Mesendoderm (in vitro differentiated cells): Measurements from ENCODE around the gene DDHD1.
A peak's percentile ranks its signal among the peaks of the same experiment; 100 is the strongest.
"Not testable (repeated sequence)": the region's sequence is repeated elsewhere in the genome, so short reads cannot be mapped to it uniquely, and the experiment has no call there.

Source experiments
- DNase-seq: peaks from one replicate; pipeline ENCODE4 v3.0.0; 2013
- H2AK5ac ChIP-seq: 2 replicates; pipeline ENCODE4 v1.6.1; 2013; ENCODE audit warnings: low read length, inconsistent platforms
- H2BK120ac ChIP-seq: 2 replicates; pipeline ENCODE4 v1.6.1; 2013; ENCODE audit warnings: low read depth, mild to moderate bottlenecking, low read length, moderate library complexity, mixed read lengths
- H2BK15ac ChIP-seq: replicated peaks from 2 replicates; pipeline ENCODE4 v1.6.1; 2013; ENCODE audit warnings: low read depth, mild to moderate bottlenecking, moderate library complexity
- H2BK5ac ChIP-seq: 2 replicates; pipeline ENCODE4 v1.6.1; 2013; ENCODE audit warnings: low read length, inconsistent platforms
- H3K18ac ChIP-seq: 2 replicates; pipeline ENCODE4 v1.6.1; 2013; ENCODE audit warnings: mild to moderate bottlenecking, low read length, mixed read lengths
- H3K23ac ChIP-seq: one replicate; pipeline ENCODE4 v1.6.1; 2013; ENCODE audit warnings: low read length
- H3K27ac ChIP-seq: 2 replicates; pipeline ENCODE4 v1.5.1; 2013; ENCODE audit warnings: low read depth, mild to moderate bottlenecking, inconsistent platforms, low read length, moderate library complexity
- H3K27me3 ChIP-seq: 2 replicates; pipeline ENCODE4 v1.6.1; 2013; ENCODE audit warnings: low read length, control low read depth, mild to moderate bottlenecking, inconsistent platforms; ENCODE audit not compliant: insufficient read depth, poor library complexity
- H3K36me3 ChIP-seq: 2 replicates; pipeline ENCODE4 v1.6.1; 2013; ENCODE audit warnings: low read length, inconsistent platforms; ENCODE audit not compliant: control insufficient read depth, insufficient read depth
- H3K4ac ChIP-seq: one replicate; pipeline ENCODE4 v1.6.1; 2013; ENCODE audit warnings: low read depth, mild to moderate bottlenecking, low read length, moderate library complexity
- H3K4me1 ChIP-seq: 2 replicates; pipeline ENCODE4 v1.6.1; 2013; ENCODE audit warnings: low read depth, low read length, inconsistent platforms; ENCODE audit not compliant: control insufficient read depth
- H3K4me2 ChIP-seq: 2 replicates; pipeline ENCODE4 v1.6.1; 2013; ENCODE audit warnings: low read length
- H3K4me3 ChIP-seq: 2 replicates; pipeline ENCODE4 v1.5.1; 2013; ENCODE audit warnings: mild to moderate bottlenecking, low read length
- H3K56ac ChIP-seq: one replicate; pipeline ENCODE4 v1.6.1; 2013; ENCODE audit warnings: low read length
- H3K79me1 ChIP-seq: 2 replicates; pipeline ENCODE4 v1.6.1; 2013; ENCODE audit warnings: low read length, inconsistent platforms
- H3K79me2 ChIP-seq: 2 replicates; pipeline ENCODE4 v1.6.1; 2013; ENCODE audit warnings: mild to moderate bottlenecking, low read length; ENCODE audit not compliant: control insufficient read depth, insufficient read depth
- H3K9ac ChIP-seq: 2 replicates; pipeline ENCODE4 v1.6.1; 2013; ENCODE audit warnings: low read length, inconsistent platforms
- H4K5ac ChIP-seq: one replicate; pipeline ENCODE4 v1.6.1; 2013; ENCODE audit warnings: low read length
- H4K8ac ChIP-seq: one replicate; pipeline ENCODE4 v1.6.1; 2013; ENCODE audit warnings: low read depth, mild to moderate bottlenecking, control low read depth, low read length, moderate library complexity
- WGBS: extraction: QIAGEN DNeasy Blood & Tissue Kit; methylation state at CpG from one replicate; pipeline ENCODE4 v1.1.7; 2013; ENCODE audit warnings: low lambda C conversion rate, missing lambda C conversion rate; ENCODE audit not compliant: insufficient coverage; ENCODE audit errors: extremely low coverage; 5-methylcytosine and 5-hydroxymethylcytosine counted together

The DDHD1 gene

DNA sequence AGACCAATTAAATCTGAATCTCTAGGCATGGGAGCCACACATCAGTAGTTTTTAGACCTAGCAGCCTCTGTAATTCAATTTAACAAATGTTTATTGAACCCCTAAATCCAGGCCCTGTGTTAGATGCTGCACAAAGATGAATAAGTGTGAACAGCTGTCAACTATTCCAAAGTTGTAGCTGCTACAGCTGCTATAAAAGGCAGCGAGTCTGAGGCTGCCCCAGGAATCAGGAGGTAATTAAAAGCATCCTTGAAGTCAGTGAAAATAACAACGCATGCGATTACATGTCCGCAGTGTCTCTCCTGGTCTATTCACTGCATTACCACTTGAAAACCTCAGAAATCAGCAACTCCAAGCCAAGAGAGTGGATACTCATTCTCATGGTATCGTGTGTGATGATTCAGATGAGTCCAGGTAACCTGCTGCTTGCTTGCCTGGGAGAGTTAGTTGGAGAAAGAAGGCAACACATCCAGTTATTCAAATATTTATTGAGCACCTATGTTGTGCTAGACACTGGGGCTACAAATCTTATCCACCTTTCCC is 34.9 kb upstream of the DDHD1 start:
- Histone ChIP-seq H2BK120ac (no peak overlapping the region), H3K27me3 (no peaks in the 10 kb centered on the region), H2BK5ac (no peak overlapping the region), H2BK15ac (no peak overlapping the region), H3K9ac (no peak overlapping the region), H3K23ac (no peak overlapping the region), H3K27ac (no peak overlapping the region), H3K36me3 (no peaks in the 10 kb centered on the region), H3K4me2 (no peak overlapping the region), H3K18ac (no peak overlapping the region), H3K4me3 (no peak overlapping the region), H2AK5ac (no peak overlapping the region), H3K79me2 (no peaks in the 10 kb centered on the region), H3K79me1 (no peaks in the 10 kb centered on the region), H4K5ac (no peak overlapping the region), H3K4me1 (no peaks in the 10 kb centered on the region), H3K4ac (no peak overlapping the region), H4K8ac (no peak overlapping the region), H3K56ac (no peak overlapping the region)
- no CpG with 5 or more reads among the region's 5 CpGs for WGBS
- DNase-seq = no peak

DNA sequence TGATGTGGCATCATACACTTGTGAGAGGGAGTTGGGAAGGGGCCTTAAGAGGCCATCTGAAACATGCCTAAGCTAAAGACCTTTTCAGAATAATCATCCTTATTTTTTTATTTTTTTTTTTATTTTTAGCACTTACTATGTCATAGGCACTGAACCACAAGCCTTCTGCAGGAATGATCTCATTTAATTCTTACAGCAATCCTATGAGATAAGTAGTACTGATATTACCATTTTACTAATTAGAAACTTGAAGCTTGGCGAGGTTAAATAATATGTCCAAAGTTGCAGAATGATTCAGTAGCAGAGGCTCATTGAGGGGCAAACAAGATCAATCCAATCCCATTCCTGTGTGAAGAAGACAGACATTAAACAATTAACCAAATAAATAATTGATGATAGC is 33.4 kb upstream of the DDHD1 start:
- Histone ChIP-seq H3K56ac (no peak overlapping the region), H3K4ac (no peak overlapping the region)

DNA sequence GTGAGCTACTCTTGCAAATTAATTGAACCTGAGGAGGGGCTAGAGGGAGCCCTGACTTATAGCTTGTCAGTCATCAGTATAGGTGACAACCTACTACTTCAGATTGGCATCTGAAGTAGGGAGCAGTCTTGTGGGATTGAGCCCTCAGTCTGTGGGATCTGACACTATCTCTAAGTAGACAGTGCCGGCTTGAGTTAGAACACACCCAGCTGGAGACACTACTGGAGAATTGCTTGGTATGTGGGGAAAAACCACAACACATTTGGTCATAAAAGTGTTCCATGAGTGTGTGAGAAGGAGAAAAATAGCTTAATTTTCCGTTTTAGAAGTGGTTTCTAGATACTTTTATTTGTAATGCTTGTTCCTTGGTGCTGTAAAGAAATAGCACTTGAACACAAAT is 30.5 kb upstream of the DDHD1 start:
- no peak overlapping the region for H4K8ac ChIP-seq
- no peak overlapping the region for H3K56ac ChIP-seq
- no peak overlapping the region for H3K4ac ChIP-seq
- H2AK5ac ChIP-seq = no peak overlapping the region
- H3K18ac ChIP-seq = peak overlapping the region; percentile 18
- no peaks in the 10 kb centered on the region for H3K79me2 ChIP-seq
- H3K27me3 ChIP-seq = no peaks in the 10 kb centered on the region
- no peaks in the 10 kb centered on the region for H3K4me1 ChIP-seq
- H2BK15ac ChIP-seq = peak overlapping the region; percentile 36
- DNase-seq = peak; percentile 4
- H3K79me1 ChIP-seq = no peaks in the 10 kb centered on the region
- no peak overlapping the region for H2BK5ac ChIP-seq
- H4K5ac ChIP-seq = no peak overlapping the region
- no peak overlapping the region for H3K4me2 ChIP-seq
- no peak overlapping the region for H2BK120ac ChIP-seq
- no peaks in the 10 kb centered on the region for H3K36me3 ChIP-seq
- no peak overlapping the region for H3K4me3 ChIP-seq
- no peak overlapping the region for H3K9ac ChIP-seq
- no CpG with 5 or more reads among the region's 2 CpGs for WGBS
- H3K23ac ChIP-seq = no peak overlapping the region
- H3K27ac ChIP-seq = no peak overlapping the region

More for the DNA sequence above, 33.4 kb upstream of the DDHD1 start:
- H3K4me1 ChIP-seq = no peaks in the 10 kb centered on the region
- DNase-seq = no peak
- H3K4me2 ChIP-seq = no peak overlapping the region
- no peak overlapping the region for H3K18ac ChIP-seq
- no peak overlapping the region for H2AK5ac ChIP-seq
- H3K79me1 ChIP-seq = no peaks in the 10 kb centered on the region
- H2BK5ac ChIP-seq = no peak overlapping the region
- no peaks in the 10 kb centered on the region for H3K27me3 ChIP-seq
- no peaks in the 10 kb centered on the region for H3K36me3 ChIP-seq
- H3K9ac ChIP-seq = no peak overlapping the region
- H4K8ac ChIP-seq = no peak overlapping the region
- H2BK15ac ChIP-seq = no peak overlapping the region
- no peaks in the 10 kb centered on the region for H3K79me2 ChIP-seq
- no peak overlapping the region for H3K27ac ChIP-seq
- no peak overlapping the region for H3K4me3 ChIP-seq
- no peak overlapping the region for H3K23ac ChIP-seq
- WGBS = no CpG with 5 or more reads among the region's 1 CpG
- H2BK120ac ChIP-seq = no peak overlapping the region
- H4K5ac ChIP-seq = no peak overlapping the region

DNA sequence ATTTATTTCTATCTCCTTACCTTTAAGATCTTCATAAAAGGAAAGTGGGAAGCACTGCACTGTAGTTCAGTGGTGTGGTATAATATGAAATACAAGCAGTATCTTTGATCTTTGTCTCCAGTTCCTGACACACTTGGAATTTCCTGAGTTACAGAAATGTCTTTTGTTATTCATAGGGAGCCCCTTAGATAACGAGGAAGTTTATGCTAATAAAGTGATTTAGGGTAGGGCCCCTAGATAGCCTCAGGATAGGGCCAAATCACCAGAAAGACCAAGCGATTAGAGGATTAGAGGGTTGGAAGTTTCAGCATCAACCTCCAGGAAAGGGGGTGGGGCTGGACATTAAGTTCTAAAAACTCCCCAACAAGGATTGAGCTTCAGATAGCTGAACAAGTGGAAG is 29.9 kb upstream of the DDHD1 start:
- no peaks in the 10 kb centered on the region for H3K79me1 ChIP-seq
- H3K4me2 ChIP-seq = no peak overlapping the region
- no peak overlapping the region for H3K23ac ChIP-seq
- DNase-seq = peak; percentile 16
- H3K36me3 ChIP-seq = no peaks in the 10 kb centered on the region
- no peaks in the 10 kb centered on the region for H3K27me3 ChIP-seq
- no peak overlapping the region for H3K9ac ChIP-seq
- no peak overlapping the region for H2AK5ac ChIP-seq
- no peak overlapping the region for H3K27ac ChIP-seq
- no peak overlapping the region for H3K56ac ChIP-seq
- H3K18ac ChIP-seq = peak overlapping the region; percentile 18
- no peak overlapping the region for H3K4ac ChIP-seq
- peak overlapping the region; percentile 36 for H2BK15ac ChIP-seq
- H3K4me1 ChIP-seq = no peaks in the 10 kb centered on the region
- H2BK120ac ChIP-seq = no peak overlapping the region
- no peak overlapping the region for H4K8ac ChIP-seq
- no peak overlapping the region for H3K4me3 ChIP-seq
- H2BK5ac ChIP-seq = no peak overlapping the region
- no peak overlapping the region for H4K5ac ChIP-seq
- H3K79me2 ChIP-seq = no peaks in the 10 kb centered on the region
- no CpG with 5 or more reads among the region's 2 CpGs for WGBS

- H2BK5ac ChIP-seq, H3K79me2 ChIP-seq, H3K23ac ChIP-seq, H3K4ac ChIP-seq, H3K4me2 ChIP-seq, H3K36me3 ChIP-seq, H4K5ac ChIP-seq, H2BK120ac ChIP-seq, H3K4me3 ChIP-seq, H3K18ac ChIP-seq, H2BK15ac ChIP-seq, H2AK5ac ChIP-seq, H3K56ac ChIP-seq, H3K27me3 ChIP-seq, H3K79me1 ChIP-seq, H3K9ac ChIP-seq, H3K27ac ChIP-seq, DNase-seq, H4K8ac ChIP-seq, H3K4me1 ChIP-seq: not testable (repeated sequence)
- WGBS = no CpG with 5 or more reads among the region's 11 CpGs
Measured at GRCh38 chr14:53181463-53182081, 28.4 kb upstream of the DDHD1 start.
